ENCODE measurements around the gene CAMKMT. TPM values are rescaled to one million over a fixed set of nuclear protein-coding genes. Genes with fewer than 3 reads are reported as not detected.

CAMKMT gene
- total RNA-seq, 1 donor: 15.0 TPM

DNA sequence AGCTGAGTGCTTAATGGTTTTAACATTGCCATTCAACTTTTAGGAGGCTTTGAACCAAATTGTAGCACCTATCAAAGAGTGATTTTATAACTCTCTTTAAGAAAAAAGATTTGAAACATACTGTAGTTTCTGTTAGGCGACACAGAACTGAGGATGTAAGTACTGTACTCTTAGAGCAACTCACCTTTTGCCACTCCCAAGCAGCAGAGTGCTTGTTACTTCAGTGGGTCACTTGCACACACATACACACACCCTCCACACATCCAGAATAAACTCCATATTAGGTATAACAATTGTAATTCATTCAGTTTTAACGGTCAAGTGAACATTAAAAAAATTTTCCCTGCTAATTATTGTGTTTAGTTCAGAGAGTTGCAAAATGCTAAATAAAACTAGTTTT, 118.3 kb downstream of the CAMKMT start:
- DNase-seq (ENCODE audit: low read depth): no peak
- H3K4me3 ChIP-seq (ENCODE audit: low read depth, low read length): no peak overlapping the region
- TF ChIP-seq, protein P1, sequence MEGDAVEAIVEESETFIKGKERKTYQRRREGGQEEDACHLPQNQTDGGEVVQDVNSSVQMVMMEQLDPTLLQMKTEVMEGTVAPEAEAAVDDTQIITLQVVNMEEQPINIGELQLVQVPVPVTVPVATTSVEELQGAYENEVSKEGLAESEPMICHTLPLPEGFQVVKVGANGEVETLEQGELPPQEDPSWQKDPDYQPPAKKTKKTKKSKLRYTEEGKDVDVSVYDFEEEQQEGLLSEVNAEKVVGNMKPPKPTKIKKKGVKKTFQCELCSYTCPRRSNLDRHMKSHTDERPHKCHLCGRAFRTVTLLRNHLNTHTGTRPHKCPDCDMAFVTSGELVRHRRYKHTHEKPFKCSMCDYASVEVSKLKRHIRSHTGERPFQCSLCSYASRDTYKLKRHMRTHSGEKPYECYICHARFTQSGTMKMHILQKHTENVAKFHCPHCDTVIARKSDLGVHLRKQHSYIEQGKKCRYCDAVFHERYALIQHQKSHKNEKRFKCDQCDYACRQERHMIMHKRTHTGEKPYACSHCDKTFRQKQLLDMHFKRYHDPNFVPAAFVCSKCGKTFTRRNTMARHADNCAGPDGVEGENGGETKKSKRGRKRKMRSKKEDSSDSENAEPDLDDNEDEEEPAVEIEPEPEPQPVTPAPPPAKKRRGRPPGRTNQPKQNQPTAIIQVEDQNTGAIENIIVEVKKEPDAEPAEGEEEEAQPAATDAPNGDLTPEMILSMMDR (IDR thresholded peaks at IDR 0.05; ENCODE audit: insufficient read depth, low read length): no peak

- TF ChIP-seq, protein P1 (IDR thresholded peaks at IDR 0.05; ENCODE audit: insufficient read depth, low read length): no peak
These were observed 125.3 kb downstream of the CAMKMT start for GRCh38 chr2:44487052-44487451.

DNA sequence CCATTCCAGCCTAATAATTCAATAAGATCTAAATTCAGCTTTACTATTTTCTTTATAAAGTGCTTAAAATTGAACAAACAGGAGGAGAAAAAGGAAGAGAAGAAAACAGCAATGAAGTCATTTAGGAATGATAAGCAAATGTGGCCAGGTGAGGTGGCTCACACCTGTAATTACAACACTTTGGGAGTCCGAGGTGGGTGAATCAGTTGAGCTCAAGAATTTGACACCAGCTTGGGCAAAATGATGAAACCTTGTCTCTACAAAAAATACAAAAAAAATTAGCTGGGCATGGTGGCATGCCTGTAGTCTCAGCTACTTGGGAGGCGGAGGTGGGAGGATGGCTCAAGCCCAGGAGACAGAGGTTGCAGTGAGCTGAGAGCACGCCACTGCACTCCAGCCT, 129.0 kb downstream of the CAMKMT start:
- TF ChIP-seq, protein P1 (IDR thresholded peaks at IDR 0.05; ENCODE audit: insufficient read depth, low read length): no peak
- DNase-seq (ENCODE audit: low read depth): no peak
- no peak overlapping the region for H3K4me3 ChIP-seq (ENCODE audit: low read depth, low read length)

More at GRCh38 chr2:44487052-44487451, 125.3 kb downstream of the CAMKMT start:
- no peak for DNase-seq (ENCODE audit: low read depth)
- H3K4me3 ChIP-seq (ENCODE audit: low read depth, low read length): no peak overlapping the region

GRCh38 chr2:44494006-44494405, 132.3 kb downstream of the CAMKMT start:
- DNase-seq (ENCODE audit: low read depth): no peak
- TF ChIP-seq, protein P1 (IDR thresholded peaks at IDR 0.05; ENCODE audit: insufficient read depth, low read length): no peak
- no peak overlapping the region for H3K4me3 ChIP-seq (ENCODE audit: low read depth, low read length)

GRCh38 chr2:44495035-44495434, 133.3 kb downstream of the CAMKMT start:
- H3K4me3 ChIP-seq (ENCODE audit: low read depth, low read length): no peak overlapping the region
- TF ChIP-seq, protein P1 (IDR thresholded peaks at IDR 0.05; ENCODE audit: insufficient read depth, low read length): no peak
- DNase-seq (ENCODE audit: low read depth): no peak

- no peak for DNase-seq (ENCODE audit: low read depth)
- no peak overlapping the region for H3K4me3 ChIP-seq (ENCODE audit: low read depth, low read length)
- TF ChIP-seq, protein P1 (IDR thresholded peaks at IDR 0.05; ENCODE audit: insufficient read depth, low read length): no peak
These were observed 133.8 kb downstream of the CAMKMT start for GRCh38 chr2:44495544-44495943.

DNA sequence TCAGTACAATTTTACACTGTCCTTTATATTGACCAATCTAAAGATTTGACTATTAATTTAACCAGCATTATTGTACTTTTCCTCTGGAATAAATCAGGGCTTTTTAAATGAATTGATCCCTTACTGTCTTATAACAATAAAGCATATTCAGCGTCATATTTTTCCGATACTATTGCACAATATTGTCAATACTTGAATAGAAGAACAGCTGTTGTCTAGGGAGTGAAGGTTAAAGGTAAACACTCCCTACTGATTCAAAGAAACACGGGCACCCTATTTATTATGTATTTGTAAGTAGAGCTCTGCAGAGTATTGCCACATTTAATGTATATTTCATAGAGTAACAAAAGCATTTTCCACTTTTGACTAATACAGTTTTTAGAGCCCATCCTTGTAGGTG, 134.4 kb downstream of the CAMKMT start:
- DNase-seq (ENCODE audit: low read depth): no peak
- no peak overlapping the region for H3K4me3 ChIP-seq (ENCODE audit: low read depth, low read length)
- TF ChIP-seq, protein P1 (IDR thresholded peaks at IDR 0.05; ENCODE audit: insufficient read depth, low read length): no peak

Measured in fibroblast of the aortic adventitia (primary cell).